Peyer's patch (tissue), 4 donors: Measurements from ENCODE around the gene ZFPL1.

ENCODE experiments used
- CTCF ChIP-seq, 6 experiments: fragments of 450-650 bp in 4 of 6; fragments of 200-600 bp in 2 of 6; sonication (generic) in 1 of 6; IDR thresholded peaks; one replicate each; pipeline ENCODE4 v1.5.1; 2017 to 2019; ENCODE audit warnings: antibody characterized with exemption in 6 of 6, mild to moderate bottlenecking in 3 of 6, moderate library complexity in 1 of 6
- POLR2A ChIP-seq, 2 donors: fragments of 450-650 bp; IDR thresholded peaks; one replicate each; pipeline ENCODE4 v1.5.1; 2017; ENCODE audit warnings: antibody characterized with exemption in 2 of 2, mild to moderate bottlenecking in 2 of 2, moderate library complexity in 2 of 2

DNA sequence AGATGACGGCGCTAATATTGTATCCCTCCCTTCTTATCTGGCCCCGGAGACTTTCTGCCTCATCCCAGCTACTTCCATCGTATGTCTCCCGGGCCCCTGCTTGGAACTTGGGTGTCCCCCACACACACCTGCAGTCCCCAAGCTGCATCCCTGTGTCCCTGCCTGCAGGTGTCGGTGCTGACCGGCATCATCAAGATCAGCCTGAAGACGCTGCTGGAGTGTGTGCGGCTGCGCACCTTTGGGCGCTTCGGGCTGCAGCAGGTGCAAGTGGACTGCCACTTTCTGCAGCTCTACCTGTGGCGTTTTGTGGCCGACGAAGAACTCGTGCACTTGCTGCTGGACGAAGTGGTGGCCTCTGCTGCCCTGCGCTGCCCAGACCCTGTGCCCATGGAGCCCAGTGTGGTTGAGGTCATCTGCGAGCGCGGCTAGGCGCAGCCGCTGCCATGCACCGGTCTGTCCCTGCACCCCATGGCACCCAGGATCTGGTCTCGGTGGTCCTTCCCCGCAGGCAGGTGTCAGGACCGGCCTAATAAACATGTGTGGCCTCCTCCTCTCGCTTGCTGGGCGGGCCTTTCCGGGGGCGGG, 27.2 kb downstream of the ZFPL1 start:
- TF ChIP-seq CTCF (IDR thresholded peaks at IDR 0.05) (peak in 1 of 6 experiments; percentile 1), POLR2A (IDR thresholded peaks at IDR 0.05) (no peak)
